HG02884 (cell line): ENCODE measurements around the gene NDST3.
A peak's percentile ranks its signal among the peaks of the same experiment; 100 is the strongest.
"Not testable (repeated sequence)": the region's sequence is repeated elsewhere in the genome, so short reads cannot be mapped to it uniquely, and the experiment has no call there.

Experiments used
- ATAC-seq: cut with Tn5 transposase; IDR thresholded peaks from one replicate; pipeline ENCODE4 v1.9.1; 2021; ENCODE audit warnings: mild to moderate bottlenecking, moderate library complexity; ENCODE audit not compliant: unreplicated experiment

Gene NDST3

GRCh38 chr4:118265312-118266144, 231.2 kb downstream of the NDST3 start:
- peak; percentile 50 for ATAC-seq

- not testable (repeated sequence) for ATAC-seq
These were observed 231.8 kb downstream of the NDST3 start for GRCh38 chr4:118266145-118266496.

- ATAC-seq: no peak
These were observed 234.5 kb downstream of the NDST3 start for GRCh38 chr4:118268780-118269179.

GRCh38 chr4:118270492-118270891, 236.2 kb downstream of the NDST3 start:
- ATAC-seq: peak; percentile 63

- no peak for ATAC-seq
These were observed 237.5 kb downstream of the NDST3 start for GRCh38 chr4:118271788-118272187.

- no peak for ATAC-seq
These were observed 239.4 kb downstream of the NDST3 start for GRCh38 chr4:118273642-118274041.

GRCh38 chr4:118276580-118276979, 242.3 kb downstream of the NDST3 start:
- no peak for ATAC-seq

- no peak for ATAC-seq
These were observed 243.0 kb downstream of the NDST3 start for GRCh38 chr4:118277243-118277642.

GRCh38 chr4:118278473-118279274, 244.4 kb downstream of the NDST3 start:
- ATAC-seq: peak; percentile 67

- no peak for ATAC-seq
These were observed 245.0 kb downstream of the NDST3 start for GRCh38 chr4:118279328-118279727.

GRCh38 chr4:118279920-118280432, 245.7 kb downstream of the NDST3 start:
- ATAC-seq: no peak

- peak; percentile 12 for ATAC-seq
These were observed 246.4 kb downstream of the NDST3 start for GRCh38 chr4:118280501-118281218.

GRCh38 chr4:118281611-118282442, 247.5 kb downstream of the NDST3 start:
- no peak for ATAC-seq

- no peak for ATAC-seq
These were observed 248.4 kb downstream of the NDST3 start for GRCh38 chr4:118282692-118283091.

- ATAC-seq: peak; percentile 51
These were observed 249.9 kb downstream of the NDST3 start for GRCh38 chr4:118284169-118284568.

GRCh38 chr4:118285931-118286330, 251.6 kb downstream of the NDST3 start:
- ATAC-seq: no peak

- ATAC-seq: no peak
These were observed 252.4 kb downstream of the NDST3 start for GRCh38 chr4:118286685-118287084.

GRCh38 chr4:118287711-118288451, 253.6 kb downstream of the NDST3 start:
- ATAC-seq: no peak

GRCh38 chr4:118289794-118290193, 255.5 kb downstream of the NDST3 start:
- no peak for ATAC-seq

- no peak for ATAC-seq
These were observed 256.7 kb downstream of the NDST3 start for GRCh38 chr4:118290951-118291350.
